GM21447 (cell line): ENCODE measurements around the gene SUCO.

ENCODE experiments used
- ATAC-seq: cut with Tn5 transposase; IDR thresholded peaks from one replicate; pipeline ENCODE4 v1.9.1; 2021; ENCODE audit not compliant: unreplicated experiment

The SUCO gene

GRCh38 chr1:172515927-172516326 is 17.0 kb upstream of the SUCO start:
- no peak for ATAC-seq

- no peak for ATAC-seq
Measured at GRCh38 chr1:172517081-172517480, 15.9 kb upstream of the SUCO start.

- no peak for ATAC-seq
Measured at GRCh38 chr1:172517545-172517944, 15.4 kb upstream of the SUCO start.

- no peak for ATAC-seq
Measured at GRCh38 chr1:172529304-172529703, 3.6 kb upstream of the SUCO start.

GRCh38 chr1:172530000-172530399 is 3.0 kb upstream of the SUCO start:
- ATAC-seq, result no peak

GRCh38 chr1:172531412-172532182 is 1.4 kb upstream of the SUCO start:
- no peak for ATAC-seq

GRCh38 chr1:172532183-172532699 is 709 bp upstream of the SUCO start:
- peak; percentile 72 for ATAC-seq

GRCh38 chr1:172533513-172534151 is 682 bp downstream of the SUCO start:
- ATAC-seq, result peak; percentile 22

GRCh38 chr1:172536256-172536655 is 3.3 kb downstream of the SUCO start:
- ATAC-seq, result no peak

GRCh38 chr1:172537366-172537765 is 4.4 kb downstream of the SUCO start:
- no peak for ATAC-seq

GRCh38 chr1:172537827-172538391 is 5.0 kb downstream of the SUCO start:
- no peak for ATAC-seq

- ATAC-seq, result no peak
Measured at GRCh38 chr1:172540635-172541034, 7.7 kb downstream of the SUCO start.

- no peak for ATAC-seq
Measured at GRCh38 chr1:172544481-172545104, 11.6 kb downstream of the SUCO start.

- ATAC-seq, result peak; percentile 78
Measured at GRCh38 chr1:172545396-172546004, 12.6 kb downstream of the SUCO start.

GRCh38 chr1:172547071-172547470 is 14.1 kb downstream of the SUCO start:
- no peak for ATAC-seq

- no peak for ATAC-seq
Measured at GRCh38 chr1:172549621-172550280, 16.8 kb downstream of the SUCO start.

- ATAC-seq, result no peak
Measured at GRCh38 chr1:172551279-172551678, 18.3 kb downstream of the SUCO start.

GRCh38 chr1:172554915-172555314 is 22.0 kb downstream of the SUCO start:
- no peak for ATAC-seq

GRCh38 chr1:172556461-172556860 is 23.5 kb downstream of the SUCO start:
- ATAC-seq, result no peak

GRCh38 chr1:172557270-172557669 is 24.3 kb downstream of the SUCO start:
- ATAC-seq, result no peak
